Tibial artery (tissue), 4 donors: ENCODE measurements around the gene CNTN4.

Experiments
- DNase-seq, 2 donors: peaks; one replicate each; pipeline ENCODE4 v3.0.0-alpha.2; 2019
- H3K27ac ChIP-seq, 2 donors: fragments of 200-600 bp; sonication (generic) in 1 of 2; 1 replicate in 1 of 2; 2 replicates in 1 of 2; pipeline ENCODE4 v1.5.1; 2018 to 2019; ENCODE audit warnings: mild to moderate bottlenecking in 1 of 2
- H3K27me3 ChIP-seq, 2 donors: fragments of 200-600 bp; sonication (generic) in 1 of 2; one replicate each; pipeline versions ENCODE4 v1.5.1 to v1.6.0; 2016 to 2019
- H3K36me3 ChIP-seq, 3 donors: fragments of 200-600 bp; sonication (generic) in 2 of 3; one replicate each; pipeline ENCODE4 v1.5.1; 2016 to 2019; ENCODE audit warnings: mild to moderate bottlenecking in 2 of 3
- H3K4me1 ChIP-seq, 4 donors: fragments of 200-600 bp; sonication (generic) in 2 of 4; 1 replicate in 3 of 4; 2 replicates in 1 of 4; pipeline ENCODE4 v1.5.1; 2016 to 2019
- H3K4me3 ChIP-seq, 2 donors: fragments of 200-600 bp; sonication (generic) in 1 of 2; 1 replicate in 1 of 2; 2 replicates in 1 of 2; pipeline ENCODE4 v1.5.1; 2018 to 2019; ENCODE audit warnings: mild to moderate bottlenecking in 2 of 2
- H3K9me3 ChIP-seq, 3 donors: fragments of 200-600 bp; sonication (generic) in 1 of 3; one replicate each; pipeline ENCODE4 v1.5.1; 2016 to 2019
- intact Hi-C: fragments of 100-400 bp; cut with DNase I; formaldehyde crosslinking; loops from one replicate; pipeline ENCODE4 v1.15.0; 2023; ENCODE audit warnings: low total_unique reads
- TF ChIP-seq, protein P1 (sequence below), 2 experiments: fragments of 200-600 bp in 1 of 2; fragments of 450-650 bp in 1 of 2; IDR thresholded peaks; one replicate each; pipeline ENCODE4 v1.5.1; 2017 to 2019; ENCODE audit warnings: antibody characterized with exemption in 2 of 2, mild to moderate bottlenecking in 1 of 2, moderate library complexity in 1 of 2

Gene CNTN4

GRCh38 chr3:3107181-3107580 lies 1008.5 kb downstream of the CNTN4 start:
- Histone ChIP-seq H3K4me3 (no peak overlapping the region), H3K27me3 (no peaks in the 10 kb centered on the region), H3K9me3 (no peaks in the 10 kb centered on the region), H3K4me1 (no peaks in the 10 kb centered on the region), H3K36me3 (no peaks in the 10 kb centered on the region), H3K27ac (no peak overlapping the region)
- TF ChIP-seq, protein P1, sequence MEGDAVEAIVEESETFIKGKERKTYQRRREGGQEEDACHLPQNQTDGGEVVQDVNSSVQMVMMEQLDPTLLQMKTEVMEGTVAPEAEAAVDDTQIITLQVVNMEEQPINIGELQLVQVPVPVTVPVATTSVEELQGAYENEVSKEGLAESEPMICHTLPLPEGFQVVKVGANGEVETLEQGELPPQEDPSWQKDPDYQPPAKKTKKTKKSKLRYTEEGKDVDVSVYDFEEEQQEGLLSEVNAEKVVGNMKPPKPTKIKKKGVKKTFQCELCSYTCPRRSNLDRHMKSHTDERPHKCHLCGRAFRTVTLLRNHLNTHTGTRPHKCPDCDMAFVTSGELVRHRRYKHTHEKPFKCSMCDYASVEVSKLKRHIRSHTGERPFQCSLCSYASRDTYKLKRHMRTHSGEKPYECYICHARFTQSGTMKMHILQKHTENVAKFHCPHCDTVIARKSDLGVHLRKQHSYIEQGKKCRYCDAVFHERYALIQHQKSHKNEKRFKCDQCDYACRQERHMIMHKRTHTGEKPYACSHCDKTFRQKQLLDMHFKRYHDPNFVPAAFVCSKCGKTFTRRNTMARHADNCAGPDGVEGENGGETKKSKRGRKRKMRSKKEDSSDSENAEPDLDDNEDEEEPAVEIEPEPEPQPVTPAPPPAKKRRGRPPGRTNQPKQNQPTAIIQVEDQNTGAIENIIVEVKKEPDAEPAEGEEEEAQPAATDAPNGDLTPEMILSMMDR (IDR thresholded peaks at IDR 0.05) = no peak
- intact Hi-C loops = no loop called here
- no peak for DNase-seq
